Endodermal cell (in vitro differentiated cells): ENCODE measurements around the gene NEU3. TPM values are rescaled to one million over a fixed set of nuclear protein-coding genes. Genes with fewer than 3 reads are reported as not detected.
A peak's percentile ranks its signal among the peaks of the same experiment; 100 is the strongest.

ENCODE experiments used
- DNase-seq: peaks from one replicate; pipeline ENCODE4 v3.0.0-alpha.2; 2017
- H3K27ac ChIP-seq: 2 replicates; pipeline ENCODE4 v1.5.1; 2013; ENCODE audit warnings: mild to moderate bottlenecking, low read depth, low read length, moderate library complexity
- H3K27me3 ChIP-seq: 2 replicates; pipeline ENCODE4 v1.6.1; 2013; ENCODE audit warnings: mild to moderate bottlenecking, low read length, moderate library complexity; ENCODE audit not compliant: insufficient read depth, control insufficient read depth, poor library complexity, severe bottlenecking
- H3K36me3 ChIP-seq: 2 replicates; pipeline ENCODE4 v1.7.0; 2013; ENCODE audit warnings: mild to moderate bottlenecking, low read length, moderate library complexity; ENCODE audit not compliant: control insufficient read depth, insufficient read depth
- H3K4me1 ChIP-seq: one replicate; pipeline ENCODE4 v1.7.0; 2013; ENCODE audit warnings: low read length; ENCODE audit not compliant: control insufficient read depth, insufficient read depth
- H3K4me3 ChIP-seq: 2 replicates; pipeline ENCODE4 v1.5.1; 2013; ENCODE audit warnings: mild to moderate bottlenecking, low read length, moderate library complexity
- H3K9ac ChIP-seq: 2 replicates; pipeline ENCODE4 v1.6.1; 2013; ENCODE audit warnings: mild to moderate bottlenecking, low read length, moderate library complexity; ENCODE audit not compliant: poor library complexity, severe bottlenecking; ENCODE audit errors: extremely low read depth
- H3K9me3 ChIP-seq: 2 replicates; pipeline ENCODE4 v1.6.1; 2013; ENCODE audit warnings: mild to moderate bottlenecking, low read length, moderate library complexity; ENCODE audit not compliant: control insufficient read depth
- H3K27ac Mint-ChIP-seq: 2 replicates; pipeline ENCODE4 v1.8.0; 2020; ENCODE audit warnings: mixed read lengths
- H3K27me3 Mint-ChIP-seq: 2 replicates; pipeline ENCODE4 v1.8.0; 2021; ENCODE audit warnings: mild to moderate bottlenecking, mixed read lengths; ENCODE audit not compliant: insufficient read depth
- H3K36me3 Mint-ChIP-seq: 2 replicates; pipeline ENCODE4 v1.8.0; 2020; ENCODE audit warnings: low read depth, mixed read lengths
- H3K4me1 Mint-ChIP-seq: 2 replicates; pipeline ENCODE4 v1.8.0; 2020; ENCODE audit warnings: mixed read lengths
- H3K4me3 Mint-ChIP-seq: 2 replicates; pipeline ENCODE4 v1.8.0; 2020; ENCODE audit warnings: mild to moderate bottlenecking, moderate library complexity, mixed read lengths
- H3K9me3 Mint-ChIP-seq: 2 replicates; pipeline ENCODE4 v1.8.0; 2020; ENCODE audit warnings: mild to moderate bottlenecking, mixed read lengths
- WGBS, 2 experiments: methylation state at CpG; one replicate each; pipeline versions ENCODE4 v1.1.5 to v1.1.7; 2013; ENCODE audit warnings: missing lambda C conversion rate in 2 of 2, mixed read lengths in 1 of 2; ENCODE audit not compliant: insufficient coverage in 1 of 2, insufficient read length in 1 of 2; 5-methylcytosine and 5-hydroxymethylcytosine counted together
- total RNA-seq, 2 donors: library from RNA; stranded (reverse); fragmentation: NEBNext Ultra II Directional in 1 of 2; extraction: Animal tissue kit (Norgen Biotek cat#: 25700) in 1 of 2; gene quantifications; 2 replicates in 1 of 2; 3 replicates in 1 of 2; pipeline ENCODE4 v1.2.1, GENCODE V29; 2021
- TF ChIP-seq, protein P1 (sequence below): fragments of 200-600 bp; sonication (generic); conservative IDR thresholded peaks from 2 replicates; pipeline ENCODE4 v1.5.0; 2021; ENCODE audit warnings: antibody characterized with exemption, mild to moderate bottlenecking

NEU3 gene
- total RNA-seq, 2 donors from 2014 or later: 9.1 to 10.8 TPM

DNA sequence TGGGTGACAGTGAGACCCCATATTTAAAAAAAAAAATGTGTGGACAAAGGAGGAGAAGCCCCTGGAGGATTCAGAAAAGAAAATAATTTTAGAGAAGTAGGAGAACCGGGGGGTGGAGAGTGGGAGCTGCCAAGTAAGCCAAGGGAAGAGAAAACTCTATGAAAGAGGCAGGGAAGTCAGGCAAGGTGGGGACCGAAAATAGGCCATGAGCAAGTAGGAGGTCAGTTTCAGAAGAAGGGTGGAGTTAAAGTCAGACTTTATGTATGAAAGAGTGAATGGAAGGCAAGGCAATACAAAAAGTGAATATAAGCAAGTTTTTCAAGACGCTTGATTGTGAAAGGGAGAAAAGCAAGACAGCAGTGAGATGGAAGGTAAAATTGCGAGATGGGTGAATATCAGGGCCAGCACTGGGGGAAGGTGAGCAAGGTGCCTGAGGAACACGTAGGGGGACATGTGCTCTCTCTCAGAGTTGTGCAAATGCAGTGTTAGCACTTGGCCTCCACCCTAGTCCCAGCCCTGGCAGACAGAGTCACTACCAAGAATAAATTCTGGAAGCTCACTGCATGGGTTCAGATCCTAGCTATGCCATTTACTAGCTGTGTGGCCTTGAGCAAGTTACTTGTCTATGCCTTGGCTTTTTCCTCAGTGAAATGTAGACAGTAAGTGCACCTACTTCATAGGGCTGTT lies 46.5 kb upstream of the NEU3 start:
- Mint-ChIP-seq H3K27me3 (no peaks in the 10 kb centered on the region), H3K36me3 (peaks cover 4% of the 10 kb centered on the region), H3K9me3 (no peaks in the 10 kb centered on the region), H3K27ac (no peak overlapping the region), H3K4me1 (no peaks in the 10 kb centered on the region), H3K4me3 (no peak overlapping the region)
- WGBS, 2 experiments: 87 to 89% methylated on average over 5 of the region's 5 CpGs
- Histone ChIP-seq H3K9me3 (no peaks in the 10 kb centered on the region), H3K27me3 (no peaks in the 10 kb centered on the region), H3K4me1 (no peaks in the 10 kb centered on the region), H3K9ac (no peak overlapping the region), H3K27ac (no peak overlapping the region), H3K4me3 (no peak overlapping the region), H3K36me3 (peaks cover 10% of the 10 kb centered on the region)
- DNase-seq: no peak
- TF ChIP-seq, protein P1, sequence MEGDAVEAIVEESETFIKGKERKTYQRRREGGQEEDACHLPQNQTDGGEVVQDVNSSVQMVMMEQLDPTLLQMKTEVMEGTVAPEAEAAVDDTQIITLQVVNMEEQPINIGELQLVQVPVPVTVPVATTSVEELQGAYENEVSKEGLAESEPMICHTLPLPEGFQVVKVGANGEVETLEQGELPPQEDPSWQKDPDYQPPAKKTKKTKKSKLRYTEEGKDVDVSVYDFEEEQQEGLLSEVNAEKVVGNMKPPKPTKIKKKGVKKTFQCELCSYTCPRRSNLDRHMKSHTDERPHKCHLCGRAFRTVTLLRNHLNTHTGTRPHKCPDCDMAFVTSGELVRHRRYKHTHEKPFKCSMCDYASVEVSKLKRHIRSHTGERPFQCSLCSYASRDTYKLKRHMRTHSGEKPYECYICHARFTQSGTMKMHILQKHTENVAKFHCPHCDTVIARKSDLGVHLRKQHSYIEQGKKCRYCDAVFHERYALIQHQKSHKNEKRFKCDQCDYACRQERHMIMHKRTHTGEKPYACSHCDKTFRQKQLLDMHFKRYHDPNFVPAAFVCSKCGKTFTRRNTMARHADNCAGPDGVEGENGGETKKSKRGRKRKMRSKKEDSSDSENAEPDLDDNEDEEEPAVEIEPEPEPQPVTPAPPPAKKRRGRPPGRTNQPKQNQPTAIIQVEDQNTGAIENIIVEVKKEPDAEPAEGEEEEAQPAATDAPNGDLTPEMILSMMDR: no peak

DNA sequence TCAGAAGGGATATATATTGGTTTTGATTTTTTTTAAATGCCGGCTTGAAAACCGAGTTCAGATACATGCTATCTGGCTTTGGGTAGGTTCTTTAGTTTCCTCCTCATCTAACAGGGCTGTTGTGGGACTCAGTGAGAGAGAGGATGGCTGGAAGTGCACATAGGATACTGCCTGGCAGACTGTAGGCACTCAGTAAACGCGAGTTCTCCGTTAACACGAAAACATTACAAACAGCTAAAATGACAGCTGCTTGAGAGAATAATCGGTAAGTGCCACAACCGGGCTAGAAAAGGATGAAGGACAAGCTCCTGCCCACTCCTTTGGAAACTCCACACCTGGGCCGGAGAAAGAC lies 40.2 kb upstream of the NEU3 start:
- Mint-ChIP-seq H3K4me3 (peak overlapping the region; percentile 96), H3K4me1 (peaks cover 12% of the 10 kb centered on the region), H3K36me3 (peaks cover 9% of the 10 kb centered on the region), H3K27ac (peak overlapping the region; percentile 99), H3K27me3 (no peaks in the 10 kb centered on the region), H3K9me3 (no peaks in the 10 kb centered on the region)
- WGBS, 2 experiments: 2 to 4% methylated on average over 6 to 9 of the region's 9 CpGs
- Histone ChIP-seq H3K4me3 (peak overlapping the region; percentile 100), H3K27ac (no peak overlapping the region), H3K27me3 (no peaks in the 10 kb centered on the region), H3K4me1 (no peaks in the 10 kb centered on the region), H3K9ac (peak overlapping the region; percentile 93), H3K9me3 (no peaks in the 10 kb centered on the region), H3K36me3 (peaks cover 17% of the 10 kb centered on the region)
- TF ChIP-seq, protein P1: no peak
- DNase-seq: no peak

DNA sequence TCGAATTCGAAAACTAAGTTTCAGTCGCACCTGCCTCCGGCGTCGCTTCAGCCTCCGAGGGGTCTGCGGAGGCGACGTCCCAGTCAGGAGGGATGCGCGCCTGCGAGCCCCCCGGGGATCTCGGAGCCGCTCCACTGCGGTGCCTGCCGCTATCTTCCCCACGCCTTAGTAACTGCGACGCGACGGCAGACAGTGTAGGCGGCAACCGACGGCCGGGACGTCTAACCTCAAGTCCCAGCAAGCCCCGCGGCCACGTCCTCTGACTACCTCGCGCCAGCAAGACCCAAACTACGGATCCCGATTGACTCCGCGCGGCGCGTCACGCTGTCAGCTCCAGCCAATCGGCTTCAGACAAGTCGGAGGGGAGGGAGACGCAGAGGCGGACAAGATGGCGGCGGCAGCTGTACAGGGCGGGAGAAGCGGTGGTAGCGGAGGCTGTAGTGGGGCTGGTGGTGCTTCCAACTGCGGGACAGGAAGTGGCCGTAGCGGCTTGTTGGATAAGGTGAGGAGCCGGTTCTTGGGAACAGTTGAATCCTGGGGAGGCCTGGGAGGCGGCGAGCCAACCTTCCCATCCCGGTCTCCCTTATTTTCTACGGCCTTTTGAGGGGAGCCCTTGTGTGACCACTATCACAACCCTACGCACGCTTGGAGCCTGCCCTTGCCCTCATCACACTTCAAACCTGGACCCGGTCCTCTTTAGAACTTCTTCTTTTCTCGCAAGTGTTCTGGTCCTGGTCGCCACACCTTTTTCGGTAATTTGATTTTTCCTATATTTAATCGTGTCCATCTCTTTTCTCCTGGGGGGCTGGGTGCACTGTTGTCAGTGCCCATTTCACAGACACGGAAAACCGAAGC lies 39.6 kb upstream of the NEU3 start, which contains the start of the genes SPCS2 and XRRA1:
Gene SPCS2 (plus strand): TSS at position 369 of the 855 bp plus-strand sequence. CDS start 20 bp downstream, at position 389.
Gene XRRA1 (minus strand): TSS at position 194 of the 855 bp plus-strand sequence. CDS start 8,213 bp downstream, outside the sequence.
- Mint-ChIP-seq H3K36me3 (peaks cover 14% of the 10 kb centered on the region), H3K4me3 (peak within 1 kb of the TSS; percentile 96), H3K27ac (peak within 1 kb of the TSS; percentile 99), H3K4me1 (peaks cover 12% of the 10 kb centered on the region), H3K9me3 (no peaks in the 10 kb centered on the region), H3K27me3 (no peaks in the 10 kb centered on the region)
- Histone ChIP-seq H3K4me3 (peak within 1 kb of the TSS; percentile 100), H3K4me1 (no peaks in the 10 kb centered on the region), H3K9me3 (peaks cover 2% of the 10 kb centered on the region), H3K9ac (peak within 1 kb of the TSS; percentile 93), H3K27ac (peak within 1 kb of the TSS; percentile 26), H3K36me3 (peaks cover 23% of the 10 kb centered on the region), H3K27me3 (no peaks in the 10 kb centered on the region)
- TF ChIP-seq, protein P1: no peak
- 0 to 1% methylated on average over 50 to 67 of the region's 67 CpGs for WGBS, 2 experiments
- DNase-seq: peak; percentile 99
